ENCODE results near the gene INTS4.

GRCh38 chr11:77968337-77968736, 26.1 kb downstream of the INTS4 start:
- TF ChIP-seq CTCF (IDR thresholded peaks at IDR 0.05) (no peak), ZFX (IDR thresholded peaks at IDR 0.05; ENCODE audit: borderline replicate concordance) (no peak)

Measured in 22Rv1 (cell line).